ENCODE measurements around the gene BTBD8. TPM values are rescaled to one million over a fixed set of nuclear protein-coding genes. Genes with fewer than 3 reads are reported as not detected.

The BTBD8 gene
- total and polyA plus RNA-seq, 9 of the 15 experiments (the other 6 are each of a cell fraction or from before 2014, with no cell fraction given) = 0.46 to 2.3 (median 1.2) TPM

DNA sequence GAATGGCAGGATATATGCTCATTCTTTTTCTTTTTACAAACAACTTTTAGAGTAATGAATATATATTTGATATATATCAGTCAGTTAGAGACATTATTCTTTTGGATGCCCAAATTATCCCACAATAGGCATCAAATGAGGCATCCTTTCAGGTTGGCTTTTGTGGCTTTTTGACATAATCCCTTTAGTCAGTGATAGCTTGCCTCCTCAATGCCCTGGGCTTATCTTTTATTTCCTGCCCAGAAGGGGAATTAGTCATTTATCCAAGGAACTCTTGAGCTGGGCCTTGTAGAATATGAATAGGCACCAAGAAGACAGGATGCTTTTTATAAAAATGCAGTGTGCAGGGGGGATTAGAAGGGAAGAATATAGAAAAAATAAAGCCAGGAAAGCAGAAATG, 28.2 kb upstream of the BTBD8 start:
- TF ChIP-seq MBD2 (IDR thresholded peaks at IDR 0.05; ENCODE audit: borderline replicate concordance, low read depth) = no peak
- TF ChIP-seq, protein P1, sequence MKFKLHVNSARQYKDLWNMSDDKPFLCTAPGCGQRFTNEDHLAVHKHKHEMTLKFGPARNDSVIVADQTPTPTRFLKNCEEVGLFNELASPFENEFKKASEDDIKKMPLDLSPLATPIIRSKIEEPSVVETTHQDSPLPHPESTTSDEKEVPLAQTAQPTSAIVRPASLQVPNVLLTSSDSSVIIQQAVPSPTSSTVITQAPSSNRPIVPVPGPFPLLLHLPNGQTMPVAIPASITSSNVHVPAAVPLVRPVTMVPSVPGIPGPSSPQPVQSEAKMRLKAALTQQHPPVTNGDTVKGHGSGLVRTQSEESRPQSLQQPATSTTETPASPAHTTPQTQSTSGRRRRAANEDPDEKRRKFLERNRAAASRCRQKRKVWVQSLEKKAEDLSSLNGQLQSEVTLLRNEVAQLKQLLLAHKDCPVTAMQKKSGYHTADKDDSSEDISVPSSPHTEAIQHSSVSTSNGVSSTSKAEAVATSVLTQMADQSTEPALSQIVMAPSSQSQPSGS (CRISPR knock-in tag; IDR thresholded peaks at IDR 0.05) = no peak
- no peak for TF ChIP-seq ZNF445 (CRISPR knock-in tag; IDR thresholded peaks at IDR 0.05; ENCODE audit: low read depth)
- TF ChIP-seq SUPT5H (IDR thresholded peaks at IDR 0.05) = no peak
- TF ChIP-seq HDAC2 (IDR thresholded peaks at IDR 0.05) = no peak
- no peak for TF ChIP-seq ILF3 (IDR thresholded peaks at IDR 0.05; ENCODE audit: borderline replicate concordance)
- no peak for TF ChIP-seq ZNF384 (IDR thresholded peaks at IDR 0.05; ENCODE audit: low read depth, low read length)
- TF ChIP-seq HMG20B (CRISPR knock-in tag; IDR thresholded peaks at IDR 0.05) = no peak
- intact Hi-C loops (cut with micrococcal nuclease) (no loop called here), in situ Hi-C loops (cut with MboI) (no loop called here)
- no peaks in the 10 kb centered on the region for H3K36me3 ChIP-seq (ENCODE audit: control insufficient read depth, insufficient read depth, low read length)
- no peak overlapping the region for H3K9ac ChIP-seq (ENCODE audit: insufficient read depth in 1 of 2, low read depth in 2 of 2, low read length in 2 of 2)
- no peaks in the 10 kb centered on the region for H3K4me1 ChIP-seq (replicated peaks in 1 of 2; ENCODE audit: control insufficient read depth in 2 of 2, insufficient read depth in 2 of 2, low read length in 2 of 2)
- no peaks in the 10 kb centered on the region for H3K79me2 ChIP-seq (ENCODE audit: control insufficient read depth, insufficient read depth, low read length)
- H3K4me2 ChIP-seq (ENCODE audit: insufficient read depth, low read length) = no peak overlapping the region
- POLR2A ChIA-PET = no interaction called here
- H3K4me3 ChIP-seq = no peak overlapping the region
- no peak overlapping the region for H2AFZ ChIP-seq (ENCODE audit: low read depth, low read length)
- no peaks in the 10 kb centered on the region for H3K9me1 ChIP-seq (ENCODE audit: control insufficient read depth, insufficient read depth, low read length)
- H3K27me3 ChIP-seq (ENCODE audit: control insufficient read depth in 2 of 2, insufficient read depth in 2 of 2, low read length in 2 of 2) = no peaks in the 10 kb centered on the region; a peak in 2 of 5 replicates
- BruUV-seq (replicated peaks) = no TSS peak
- DNase-seq (ENCODE audit: extremely low read depth in 1 of 4, low spot score in 3 of 4) (no peak), ATAC-seq (no peak), FAIRE-seq (no peak)
- CTCF ChIA-PET (ENCODE audit: low intra/inter-chr PET ratio) = no interaction called here
- no peaks in the 10 kb centered on the region for H3K9me3 ChIP-seq (replicated peaks; ENCODE audit: control insufficient read depth, insufficient read depth, low read depth, low read length)
- no peaks in the 10 kb centered on the region for H4K20me1 ChIP-seq (replicated peaks; ENCODE audit: control insufficient read depth, insufficient read depth, low read length)
- H3K27ac ChIP-seq (ENCODE audit: extremely low read depth, low read depth, low read length) = no peak overlapping the region

Data from K562 (cell line).